Cardiac fibroblast (primary cell): ENCODE data around the gene THBS3.
A peak's percentile ranks its signal among the peaks of the same experiment; 100 is the strongest.

ENCODE experiments used
- DNase-seq, 2 donors: peaks; one replicate each; pipeline versions ENCODE4 v3.0.0 to v3.0.0-alpha.2; 2010; ENCODE audit warnings: low read depth in 2 of 2
- H3K4me3 ChIP-seq, 2 donors: replicated peaks in 1 of 2; 1 replicate in 1 of 2; 2 replicates in 1 of 2; pipeline ENCODE4 v1.5.1; 2011; ENCODE audit warnings: low read depth in 2 of 2, low read length in 2 of 2, mild to moderate bottlenecking in 2 of 2, moderate library complexity in 1 of 2
- CTCF ChIP-seq: IDR thresholded peaks from one replicate; pipeline ENCODE4 v1.5.1; 2011; ENCODE audit warnings: low read depth, mild to moderate bottlenecking, low read length, inconsistent platforms

Gene THBS3

GRCh38 chr1:155200920-155201319 lies 6.8 kb downstream of the THBS3 start:
- TF ChIP-seq CTCF: no peak
- H3K4me3 ChIP-seq: no peak overlapping the region
- no peak for DNase-seq

- no peak for DNase-seq
- H3K4me3 ChIP-seq: no peak overlapping the region
- TF ChIP-seq CTCF: no peak
Measured at GRCh38 chr1:155199792-155200191, 7.9 kb downstream of the THBS3 start.

- no peak for TF ChIP-seq CTCF
- no peak for DNase-seq
- no peak overlapping the region for H3K4me3 ChIP-seq
Measured at GRCh38 chr1:155198547-155198906, 9.2 kb downstream of the THBS3 start.

GRCh38 chr1:155197901-155198546 lies 9.7 kb downstream of the THBS3 start:
- TF ChIP-seq CTCF: no peak
- H3K4me3 ChIP-seq: no peak overlapping the region
- no peak for DNase-seq

GRCh38 chr1:155196893-155197638 lies 10.6 kb downstream of the THBS3 start:
- H3K4me3 ChIP-seq: no peak overlapping the region
- TF ChIP-seq CTCF: no peak
- no peak for DNase-seq

GRCh38 chr1:155196103-155196892 lies 11.4 kb downstream of the THBS3 start:
- TF ChIP-seq CTCF: no peak
- H3K4me3 ChIP-seq: peak overlapping the region in 1 of 2 donors; percentile 65
- no peak for DNase-seq
